ENCODE data around the gene NANS.

- TF ChIP-seq CREB5 (CRISPR knock-in tag; IDR thresholded peaks at IDR 0.05; ENCODE audit: low read depth), result no peak
- TF ChIP-seq ARNTL (CRISPR knock-in tag; IDR thresholded peaks at IDR 0.05; ENCODE audit: borderline replicate concordance, low read depth), result no peak
- TF ChIP-seq PPARA (CRISPR knock-in tag; IDR thresholded peaks at IDR 0.05; ENCODE audit: borderline replicate concordance), result no peak
- TF ChIP-seq POU6F1 (CRISPR knock-in tag; IDR thresholded peaks at IDR 0.05; ENCODE audit: borderline replicate concordance, low read depth), result no peak
- TF ChIP-seq OSR1 (CRISPR knock-in tag; IDR thresholded peaks at IDR 0.05), result no peak
- no peak for TF ChIP-seq TCF4 (CRISPR knock-in tag; IDR thresholded peaks at IDR 0.05; ENCODE audit: borderline replicate concordance)
- TF ChIP-seq BACH2 (CRISPR knock-in tag; IDR thresholded peaks at IDR 0.05; ENCODE audit: borderline replicate concordance), result no peak
These were observed 15.2 kb downstream of the NANS start for GRCh38 chr9:98071737-98072136.
